ENCODE results near the gene MRPS27. TPM values are rescaled to one million over a fixed set of nuclear protein-coding genes. Genes with fewer than 3 reads are reported as not detected.

Gene MRPS27
- total and polyA plus RNA-seq, 2 of the 4 experiments (the other 2 are of a cell fraction), result 46.9 to 90.5 TPM

GRCh38 chr5:72285424-72285821 is 34.6 kb downstream of the MRPS27 start:
- POLR2A ChIA-PET (ENCODE audit: unreplicated experiment), result no interaction called here
- DNase-seq (no peak), ATAC-seq (ENCODE audit: low read depth) (no peak)
- H3K36me3 ChIP-seq (ENCODE audit: control insufficient read depth, insufficient read depth, low read length), result peaks cover 4% of the 10 kb centered on the region; the same call in 1 of the 2 replicates
- in situ Hi-C loops (cut with MboI; ENCODE audit: low sequenced_read_pairs) (no loop called here), dilution Hi-C loops (cut with HindIII; ENCODE audit: low sequenced_read_pairs, unreplicated experiment) (no loop called here), intact Hi-C loops (cut with micrococcal nuclease) (no loop called here)
- no peaks in the 10 kb centered on the region for H3K9me3 ChIP-seq (ENCODE audit: control insufficient read depth, insufficient read depth, low read length)
- no peak for TF ChIP-seq MAZ (IDR thresholded peaks at IDR 0.05; ENCODE audit: borderline replicate concordance, low read depth, low read length)
- TF ChIP-seq CHD1 (IDR thresholded peaks at IDR 0.05; ENCODE audit: low read depth, low read length), result no peak
- H2BK120ac ChIP-seq (ENCODE audit: low read depth, low read length), result no peak overlapping the region
- CTCF ChIA-PET, result interaction anchor here (0.9 kb wide), 1 partner anchor 17 kb away, joined by 3 read pairs; no protein-coding TSS in a partner anchor
- no peak overlapping the region for H3K4ac ChIP-seq (ENCODE audit: low read depth, low read length)
- H3K14ac ChIP-seq (replicated peaks; ENCODE audit: low read depth, low read length), result no peak overlapping the region
- H3K9ac ChIP-seq (ENCODE audit: low read depth, low read length), result no peak overlapping the region
- H3K56ac ChIP-seq (ENCODE audit: extremely low read depth, insufficient read depth, low read length), result no peak overlapping the region
- H3K18ac ChIP-seq (ENCODE audit: low read depth, low read length), result no peak overlapping the region
- WGBS, 2 experiments (ENCODE audit: extremely low coverage in 2 of 2, insufficient read length in 1 of 2), result no CpG with 5 or more reads among the region's 3 CpGs
- H4K5ac ChIP-seq (ENCODE audit: low read depth, low read length), result no peak overlapping the region; the same call in 1 of the 2 replicates
- no peaks in the 10 kb centered on the region for H4K20me1 ChIP-seq (ENCODE audit: insufficient read depth, low read length)
- no peak overlapping the region for H2BK20ac ChIP-seq (ENCODE audit: low read depth, low read length)
- no peak overlapping the region for H2BK5ac ChIP-seq (ENCODE audit: low read depth, low read length, poor library complexity, severe bottlenecking)
- H3K23ac ChIP-seq (ENCODE audit: low read depth, low read length), result peak overlapping the region; percentile 40; the same call in 1 of the 2 replicates
- H2AFZ ChIP-seq (replicated peaks; ENCODE audit: low read length, poor library complexity), result no peak overlapping the region
- H3K27me3 ChIP-seq (ENCODE audit: control insufficient read depth, insufficient read depth, low read length), result no peaks in the 10 kb centered on the region
- H4K8ac ChIP-seq (ENCODE audit: low read depth in 2 of 2, low read length in 2 of 2), result no peak overlapping the region
- H3K79me1 ChIP-seq (ENCODE audit: low read depth in 1 of 2, low read length in 2 of 2), result peaks cover 3 to 25% of the 10 kb centered on the region in 2 experiments
- H3K4me3 ChIP-seq (ENCODE audit: insufficient read depth, low read depth, low read length), result no peak overlapping the region
- no peak overlapping the region for H3K27ac ChIP-seq (ENCODE audit: insufficient read depth, low read length)
- no peak overlapping the region for H2BK15ac ChIP-seq (ENCODE audit: low read depth, low read length)
- BruUV-seq (replicated peaks), result no TSS peak
- H2AK9ac ChIP-seq (replicated peaks; ENCODE audit: low read depth, low read length, poor library complexity), result no peak overlapping the region
- H3K9me1 ChIP-seq (ENCODE audit: insufficient read depth, low read length), result peaks cover 13% of the 10 kb centered on the region
- H3K4me2 ChIP-seq (ENCODE audit: low read depth, low read length), result no peak overlapping the region
- H2AK5ac ChIP-seq (ENCODE audit: low read depth, low read length), result no peak overlapping the region
- H4K91ac ChIP-seq (ENCODE audit: insufficient read depth, low read depth, low read length), result no peak overlapping the region
- H3K4me1 ChIP-seq (ENCODE audit: control insufficient read depth, insufficient read depth, low read length), result peaks cover 7% of the 10 kb centered on the region
